Uterus (tissue), 2 donors: ENCODE measurements around the gene ZNF45.

Experiments used
- POLR2A ChIP-seq, 2 donors: fragments of 450-650 bp; IDR thresholded peaks; one replicate each; pipeline ENCODE4 v1.6.1; 2016; ENCODE audit warnings: antibody characterized with exemption in 2 of 2, mild to moderate bottlenecking in 1 of 2, moderate library complexity in 1 of 2
- TF ChIP-seq, protein P1 (sequence below), 4 experiments: fragments of 200-600 bp in 2 of 4; fragments of 450-650 bp in 2 of 4; sonication (generic) in 2 of 4; IDR thresholded peaks; one replicate each; pipeline ENCODE4 v1.5.1; 2016 to 2019; ENCODE audit warnings: antibody characterized with exemption in 4 of 4, mild to moderate bottlenecking in 2 of 4, moderate library complexity in 1 of 4

DNA sequence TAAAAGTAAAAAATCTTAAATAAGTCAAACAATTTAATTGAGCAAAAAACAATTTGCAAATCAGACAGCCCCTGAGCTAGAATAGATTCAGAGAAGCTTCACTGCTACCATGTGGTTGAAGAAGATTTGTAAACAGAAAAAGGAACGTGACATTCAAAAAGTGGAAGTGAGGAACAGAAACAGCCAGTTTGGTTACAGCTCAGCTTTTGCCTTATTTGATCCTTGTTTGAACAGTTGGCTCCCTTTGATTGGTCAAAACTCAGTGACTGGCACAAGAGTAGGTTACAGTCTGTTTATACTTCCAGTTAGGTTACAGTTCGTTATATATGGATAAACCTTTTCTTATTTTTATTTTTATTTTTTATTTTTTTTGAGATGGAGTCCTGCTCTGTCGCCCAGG lies 21.7 kb upstream of the ZNF45 start:
- TF ChIP-seq, protein P1, sequence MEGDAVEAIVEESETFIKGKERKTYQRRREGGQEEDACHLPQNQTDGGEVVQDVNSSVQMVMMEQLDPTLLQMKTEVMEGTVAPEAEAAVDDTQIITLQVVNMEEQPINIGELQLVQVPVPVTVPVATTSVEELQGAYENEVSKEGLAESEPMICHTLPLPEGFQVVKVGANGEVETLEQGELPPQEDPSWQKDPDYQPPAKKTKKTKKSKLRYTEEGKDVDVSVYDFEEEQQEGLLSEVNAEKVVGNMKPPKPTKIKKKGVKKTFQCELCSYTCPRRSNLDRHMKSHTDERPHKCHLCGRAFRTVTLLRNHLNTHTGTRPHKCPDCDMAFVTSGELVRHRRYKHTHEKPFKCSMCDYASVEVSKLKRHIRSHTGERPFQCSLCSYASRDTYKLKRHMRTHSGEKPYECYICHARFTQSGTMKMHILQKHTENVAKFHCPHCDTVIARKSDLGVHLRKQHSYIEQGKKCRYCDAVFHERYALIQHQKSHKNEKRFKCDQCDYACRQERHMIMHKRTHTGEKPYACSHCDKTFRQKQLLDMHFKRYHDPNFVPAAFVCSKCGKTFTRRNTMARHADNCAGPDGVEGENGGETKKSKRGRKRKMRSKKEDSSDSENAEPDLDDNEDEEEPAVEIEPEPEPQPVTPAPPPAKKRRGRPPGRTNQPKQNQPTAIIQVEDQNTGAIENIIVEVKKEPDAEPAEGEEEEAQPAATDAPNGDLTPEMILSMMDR (IDR thresholded peaks at IDR 0.05): no peak
- TF ChIP-seq POLR2A (IDR thresholded peaks at IDR 0.05): no peak
